ENCODE measurements around the gene TACC2. TPM values are rescaled to one million over a fixed set of nuclear protein-coding genes. Genes with fewer than 3 reads are reported as not detected.
A peak's percentile ranks its signal among the peaks of the same experiment; 100 is the strongest.

Gene TACC2
- total RNA-seq, 1 donor from 2014 or later: 32.2 TPM

DNA sequence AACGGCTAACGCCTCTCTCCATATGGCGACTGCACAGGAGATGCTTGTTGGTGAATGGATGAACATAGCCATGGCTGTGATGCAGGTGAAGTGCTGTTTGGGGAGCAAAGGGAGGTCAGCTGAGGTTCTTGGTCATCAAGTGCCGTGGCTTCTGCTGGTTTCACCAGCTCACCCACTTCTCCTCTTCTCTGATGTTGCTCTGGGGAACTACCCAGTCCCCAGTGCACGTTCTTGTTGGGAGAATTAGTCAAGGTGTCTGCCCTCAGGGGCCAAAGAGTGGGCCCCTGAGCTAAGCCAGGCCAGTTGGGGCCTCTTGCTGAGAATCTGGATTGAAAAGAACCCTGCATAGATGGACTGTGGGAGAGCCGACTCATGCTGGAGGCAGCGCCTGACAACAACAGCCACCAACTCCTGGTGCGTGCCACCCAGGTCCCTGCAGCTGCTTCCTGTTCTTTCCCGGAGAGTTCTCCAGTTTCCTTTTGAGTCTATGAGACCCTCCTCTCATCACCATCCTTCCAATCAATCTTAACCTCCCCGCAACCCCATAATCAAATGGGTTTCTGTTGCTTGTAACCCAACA is 285.1 kb downstream of the TACC2 start:
- Mint-ChIP-seq H3K36me3 (ENCODE audit: low read depth, unreplicated experiment) (peaks cover 4% of the 10 kb centered on the region), H3K9me3 (ENCODE audit: unreplicated experiment) (no peaks in the 10 kb centered on the region), H3K4me1 (ENCODE audit: unreplicated experiment) (peaks cover 5% of the 10 kb centered on the region), H3K4me3 (ENCODE audit: unreplicated experiment) (no peak overlapping the region), H3K27ac (ENCODE audit: unreplicated experiment) (no peak overlapping the region), H3K27me3 (ENCODE audit: unreplicated experiment) (no peaks in the 10 kb centered on the region)
- DNase-seq (ENCODE audit: low spot score): no peak
- TF ChIP-seq, protein P1, sequence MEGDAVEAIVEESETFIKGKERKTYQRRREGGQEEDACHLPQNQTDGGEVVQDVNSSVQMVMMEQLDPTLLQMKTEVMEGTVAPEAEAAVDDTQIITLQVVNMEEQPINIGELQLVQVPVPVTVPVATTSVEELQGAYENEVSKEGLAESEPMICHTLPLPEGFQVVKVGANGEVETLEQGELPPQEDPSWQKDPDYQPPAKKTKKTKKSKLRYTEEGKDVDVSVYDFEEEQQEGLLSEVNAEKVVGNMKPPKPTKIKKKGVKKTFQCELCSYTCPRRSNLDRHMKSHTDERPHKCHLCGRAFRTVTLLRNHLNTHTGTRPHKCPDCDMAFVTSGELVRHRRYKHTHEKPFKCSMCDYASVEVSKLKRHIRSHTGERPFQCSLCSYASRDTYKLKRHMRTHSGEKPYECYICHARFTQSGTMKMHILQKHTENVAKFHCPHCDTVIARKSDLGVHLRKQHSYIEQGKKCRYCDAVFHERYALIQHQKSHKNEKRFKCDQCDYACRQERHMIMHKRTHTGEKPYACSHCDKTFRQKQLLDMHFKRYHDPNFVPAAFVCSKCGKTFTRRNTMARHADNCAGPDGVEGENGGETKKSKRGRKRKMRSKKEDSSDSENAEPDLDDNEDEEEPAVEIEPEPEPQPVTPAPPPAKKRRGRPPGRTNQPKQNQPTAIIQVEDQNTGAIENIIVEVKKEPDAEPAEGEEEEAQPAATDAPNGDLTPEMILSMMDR (IDR thresholded peaks at IDR 0.05; ENCODE audit: unreplicated experiment): no peak

DNA sequence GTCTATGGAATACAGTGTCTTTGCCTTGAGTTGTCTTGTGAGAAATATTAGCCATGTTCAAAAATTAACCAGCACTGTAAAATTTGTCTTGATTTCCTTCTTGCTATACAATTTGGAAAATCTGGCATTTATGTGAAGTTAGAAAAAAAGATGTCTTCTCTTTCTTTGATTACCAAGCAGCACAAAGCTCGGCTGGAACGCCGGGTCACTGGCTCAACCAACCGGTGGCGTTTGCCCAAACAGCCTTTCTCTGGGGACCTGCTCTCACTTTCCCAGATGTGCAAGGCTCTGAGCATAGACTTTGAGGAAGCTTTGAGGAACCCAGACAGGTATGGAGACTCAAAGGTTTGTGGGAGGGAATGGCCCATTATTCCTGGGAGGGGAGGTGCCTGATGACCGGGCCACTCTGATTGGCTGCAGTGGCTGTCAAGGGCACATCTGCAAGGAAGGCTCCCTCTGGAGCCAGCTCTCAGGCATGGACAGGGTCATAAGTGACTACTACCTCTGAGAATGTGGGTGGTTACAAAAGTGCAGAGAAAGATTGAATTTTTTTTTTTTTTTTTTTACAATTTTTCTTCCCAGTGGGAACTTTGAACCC is 287.7 kb downstream of the TACC2 start:
- H3K4me1 Mint-ChIP-seq (ENCODE audit: unreplicated experiment): peaks cover 11% of the 10 kb centered on the region
- DNase-seq (ENCODE audit: low spot score): no peak
- TF ChIP-seq, protein P1 (IDR thresholded peaks at IDR 0.05; ENCODE audit: unreplicated experiment): no peak
- H3K27ac Mint-ChIP-seq (ENCODE audit: unreplicated experiment): no peak overlapping the region
- no peaks in the 10 kb centered on the region for H3K27me3 Mint-ChIP-seq (ENCODE audit: unreplicated experiment)
- H3K9me3 Mint-ChIP-seq (ENCODE audit: unreplicated experiment): no peaks in the 10 kb centered on the region
- no peaks in the 10 kb centered on the region for H3K36me3 Mint-ChIP-seq (ENCODE audit: low read depth, unreplicated experiment)
- no peak overlapping the region for H3K4me3 Mint-ChIP-seq (ENCODE audit: unreplicated experiment)

DNA sequence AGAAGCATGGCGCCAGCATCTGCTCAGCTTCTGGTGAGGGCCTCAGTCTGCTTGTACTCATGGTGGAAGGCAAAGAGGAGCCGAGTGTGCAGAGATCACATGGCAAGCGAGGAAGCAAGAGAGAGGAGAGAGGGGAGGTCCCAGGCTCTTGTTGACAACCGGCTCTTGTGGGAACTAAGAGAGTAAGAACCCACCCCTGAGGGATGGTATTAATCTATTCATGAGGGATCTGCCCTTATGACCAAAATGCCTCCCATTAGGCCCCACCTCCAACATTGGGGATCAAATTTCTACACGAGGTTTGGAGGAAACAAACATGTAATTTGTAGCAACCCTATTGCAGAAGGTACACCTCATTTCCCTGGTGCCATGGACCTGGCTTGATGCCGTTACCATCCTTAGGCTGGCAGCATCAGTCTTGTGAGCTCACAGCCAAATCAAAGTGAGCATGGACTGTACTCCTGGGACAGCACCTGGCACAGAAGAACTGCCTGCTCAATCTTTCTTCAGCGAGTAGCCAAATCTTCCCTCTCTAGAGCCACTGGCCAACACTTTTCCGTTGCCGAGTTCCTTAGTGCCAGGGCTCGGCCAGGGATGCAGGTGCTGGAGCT is 288.7 kb downstream of the TACC2 start:
- no peak for DNase-seq (ENCODE audit: low spot score)
- TF ChIP-seq, protein P1 (IDR thresholded peaks at IDR 0.05; ENCODE audit: unreplicated experiment): no peak
- no peaks in the 10 kb centered on the region for H3K27me3 Mint-ChIP-seq (ENCODE audit: unreplicated experiment)
- no peak overlapping the region for H3K27ac Mint-ChIP-seq (ENCODE audit: unreplicated experiment)
- no peaks in the 10 kb centered on the region for H3K36me3 Mint-ChIP-seq (ENCODE audit: low read depth, unreplicated experiment)
- no peaks in the 10 kb centered on the region for H3K9me3 Mint-ChIP-seq (ENCODE audit: unreplicated experiment)
- H3K4me1 Mint-ChIP-seq (ENCODE audit: unreplicated experiment): peaks cover 11% of the 10 kb centered on the region
- H3K4me3 Mint-ChIP-seq (ENCODE audit: unreplicated experiment): no peak overlapping the region

DNA sequence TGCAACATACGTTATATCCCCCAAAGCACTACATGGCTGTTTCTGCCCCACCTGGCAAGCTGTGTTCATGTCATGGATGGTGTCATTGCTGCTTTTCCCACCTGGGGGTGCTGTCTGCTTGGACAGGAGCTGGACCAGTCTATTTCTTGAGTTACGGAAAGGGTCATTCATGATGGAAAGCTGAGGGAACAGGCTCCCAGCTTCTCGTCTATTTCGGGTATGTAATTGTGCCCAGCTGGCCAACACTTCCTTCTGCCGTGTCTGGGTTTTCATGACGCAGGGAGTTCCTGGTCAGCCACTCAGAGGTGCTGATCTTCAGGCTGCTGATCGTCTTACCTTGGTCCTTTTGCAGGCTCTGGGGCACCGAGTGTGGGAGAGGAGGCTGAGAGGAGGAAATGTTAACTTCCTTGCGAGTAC is 290.8 kb downstream of the TACC2 start:
- no peaks in the 10 kb centered on the region for H3K27me3 Mint-ChIP-seq (ENCODE audit: unreplicated experiment)
- H3K9me3 Mint-ChIP-seq (ENCODE audit: unreplicated experiment): no peaks in the 10 kb centered on the region
- no peaks in the 10 kb centered on the region for H3K36me3 Mint-ChIP-seq (ENCODE audit: low read depth, unreplicated experiment)
- no peak overlapping the region for H3K27ac Mint-ChIP-seq (ENCODE audit: unreplicated experiment)
- DNase-seq (ENCODE audit: low spot score): peak; percentile 81
- TF ChIP-seq, protein P1 (IDR thresholded peaks at IDR 0.05; ENCODE audit: unreplicated experiment): peak; percentile 72
- H3K4me3 Mint-ChIP-seq (ENCODE audit: unreplicated experiment): no peak overlapping the region
- H3K4me1 Mint-ChIP-seq (ENCODE audit: unreplicated experiment): peaks cover 7% of the 10 kb centered on the region

DNA sequence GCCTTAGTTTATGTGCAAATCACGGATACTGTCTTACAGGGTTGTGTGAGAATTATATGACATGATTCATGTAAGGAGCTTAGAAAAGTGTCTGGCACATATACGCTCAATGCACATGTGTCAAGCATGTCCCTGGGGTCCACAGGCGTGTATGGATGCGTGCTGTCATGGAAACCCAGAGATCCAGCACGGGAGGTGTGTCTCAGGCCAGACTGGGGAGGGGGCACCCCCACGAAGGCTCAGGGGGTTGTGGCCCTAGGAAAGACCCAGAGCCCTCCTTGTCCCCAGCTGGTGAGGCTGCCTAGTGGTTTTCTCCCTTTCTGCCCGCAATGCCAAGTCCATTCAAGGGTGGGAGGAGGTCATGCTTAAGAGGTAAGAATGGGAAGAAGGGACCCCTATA is 291.2 kb downstream of the TACC2 start:
- DNase-seq (ENCODE audit: low spot score): no peak
- H3K4me1 Mint-ChIP-seq (ENCODE audit: unreplicated experiment): peaks cover 7% of the 10 kb centered on the region
- TF ChIP-seq, protein P1 (IDR thresholded peaks at IDR 0.05; ENCODE audit: unreplicated experiment): no peak
- no peak overlapping the region for H3K27ac Mint-ChIP-seq (ENCODE audit: unreplicated experiment)
- no peaks in the 10 kb centered on the region for H3K27me3 Mint-ChIP-seq (ENCODE audit: unreplicated experiment)
- no peaks in the 10 kb centered on the region for H3K9me3 Mint-ChIP-seq (ENCODE audit: unreplicated experiment)
- H3K4me3 Mint-ChIP-seq (ENCODE audit: unreplicated experiment): no peak overlapping the region
- H3K36me3 Mint-ChIP-seq (ENCODE audit: low read depth, unreplicated experiment): no peaks in the 10 kb centered on the region
